ENCODE results near the gene ADSS2.

Gene ADSS2

DNA sequence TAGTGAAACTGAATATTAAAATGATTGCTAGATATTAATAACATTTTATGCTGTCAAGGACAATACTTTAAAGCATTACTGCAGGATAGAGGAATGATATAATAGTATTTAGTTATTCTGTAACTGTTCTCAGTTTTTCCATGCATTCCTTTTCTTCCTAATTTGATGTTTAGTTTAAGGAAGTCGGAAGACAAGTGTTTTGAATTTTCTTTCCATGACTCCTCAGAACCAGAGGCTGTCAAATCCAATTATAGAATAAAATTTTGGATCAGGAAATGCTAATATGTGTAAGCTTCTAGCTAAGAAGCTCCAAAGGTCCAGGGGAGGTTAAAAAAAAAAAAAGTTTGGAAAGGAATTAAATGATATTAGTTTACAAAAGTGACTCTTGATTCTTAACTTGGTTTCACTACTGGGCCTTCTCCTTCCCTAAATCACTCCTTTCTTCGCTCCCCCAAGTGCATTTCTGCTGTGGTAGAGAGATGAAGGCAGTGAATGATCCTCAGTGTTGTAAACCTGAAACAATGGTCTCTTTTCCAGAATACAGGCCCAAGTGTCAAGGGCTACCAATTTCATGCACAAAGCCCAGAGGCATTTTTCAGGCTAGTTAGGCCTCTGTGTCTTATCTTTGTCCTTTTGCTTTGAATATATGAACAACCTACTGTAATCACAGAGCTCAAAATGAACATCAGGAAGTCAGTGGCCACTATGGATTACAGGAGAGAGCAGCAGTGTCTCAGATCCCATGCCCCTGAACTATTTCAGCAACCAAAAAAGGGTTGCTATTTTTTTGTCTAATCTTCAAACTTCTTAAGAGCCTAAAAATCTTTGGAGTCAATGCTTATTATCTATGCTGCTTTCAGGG, 6.2 kb downstream of the ADSS2 start:
- DNase-seq: no peak

DNA sequence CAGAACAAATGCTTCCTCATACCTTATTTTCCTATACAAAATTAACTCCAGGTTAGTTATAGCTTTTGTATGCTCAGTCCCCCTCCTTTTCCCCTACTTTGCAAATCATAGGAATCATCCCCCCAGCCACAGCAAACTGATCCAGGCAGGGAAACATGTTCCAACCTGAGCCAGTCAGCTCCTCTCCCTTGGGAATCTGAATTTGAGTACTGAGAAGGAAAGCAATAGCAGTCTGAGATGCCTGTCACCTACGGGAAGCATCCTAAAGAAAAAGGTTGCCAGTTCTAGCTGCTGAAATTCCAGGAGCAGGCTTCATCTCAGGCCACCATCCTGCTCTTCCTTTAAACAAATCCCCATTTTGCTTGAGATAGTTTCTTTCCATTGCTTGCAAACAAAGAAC, 6.9 kb downstream of the ADSS2 start:
- no peak for DNase-seq

- DNase-seq: no peak
These were observed 8.9 kb downstream of the ADSS2 start for GRCh38 chr1:244442850-244443249.

- no peak for DNase-seq
These were observed 12.2 kb downstream of the ADSS2 start for GRCh38 chr1:244439391-244440032.

DNA sequence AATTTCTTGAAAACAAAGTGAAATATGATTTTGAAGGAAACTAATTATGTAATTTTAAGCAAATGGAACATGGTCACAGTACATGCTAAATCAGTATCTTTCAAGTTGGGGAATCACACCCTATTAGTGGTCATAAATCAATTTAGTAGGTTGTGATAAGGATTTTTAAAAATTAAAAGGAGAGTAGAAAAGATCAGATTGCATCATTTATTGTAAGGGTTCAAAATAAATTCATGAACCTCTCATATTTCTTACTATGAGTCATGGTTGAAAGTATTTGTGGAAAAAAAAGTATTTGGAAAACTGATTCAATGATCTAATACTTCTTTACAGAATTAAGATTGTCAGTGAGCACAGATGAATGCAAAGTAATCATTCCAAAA, 14.6 kb downstream of the ADSS2 start:
- DNase-seq: no peak

DNA sequence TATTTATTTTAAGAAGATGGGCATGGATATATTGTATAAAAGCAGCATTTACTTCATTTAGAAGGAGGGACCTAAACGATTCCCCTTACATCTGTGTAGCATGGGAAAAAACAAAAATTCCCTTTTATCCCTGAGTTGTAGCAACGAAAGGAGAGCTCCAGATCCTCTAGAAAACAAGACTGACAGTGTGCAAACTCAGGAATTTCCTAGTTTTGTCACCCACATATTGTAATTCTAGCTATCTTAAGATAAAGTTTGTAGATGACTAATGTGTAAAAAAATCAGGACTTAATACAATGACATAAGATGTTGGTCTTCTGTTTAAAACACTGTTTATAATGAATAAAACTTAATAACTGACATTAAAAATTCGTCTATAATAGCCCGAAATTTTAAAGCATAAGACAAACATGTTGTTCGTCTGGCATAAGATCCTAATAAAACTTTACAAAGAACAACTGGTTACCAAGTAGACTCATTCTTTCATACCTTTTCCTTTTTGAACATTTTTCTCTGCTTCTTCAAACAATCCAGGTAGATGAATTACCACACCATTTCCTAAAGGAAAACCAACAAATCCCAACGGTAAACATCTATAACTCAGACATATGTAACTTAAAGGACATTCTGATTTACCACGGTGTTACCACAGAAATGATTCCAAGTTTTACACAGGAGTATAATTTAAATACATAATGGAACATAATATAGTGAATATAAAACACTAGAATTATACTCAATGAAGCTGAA, 15.2 kb downstream of the ADSS2 start:
- DNase-seq: no peak

GRCh38 chr1:244435562-244436205, 16.0 kb downstream of the ADSS2 start:
- DNase-seq: no peak

DNA sequence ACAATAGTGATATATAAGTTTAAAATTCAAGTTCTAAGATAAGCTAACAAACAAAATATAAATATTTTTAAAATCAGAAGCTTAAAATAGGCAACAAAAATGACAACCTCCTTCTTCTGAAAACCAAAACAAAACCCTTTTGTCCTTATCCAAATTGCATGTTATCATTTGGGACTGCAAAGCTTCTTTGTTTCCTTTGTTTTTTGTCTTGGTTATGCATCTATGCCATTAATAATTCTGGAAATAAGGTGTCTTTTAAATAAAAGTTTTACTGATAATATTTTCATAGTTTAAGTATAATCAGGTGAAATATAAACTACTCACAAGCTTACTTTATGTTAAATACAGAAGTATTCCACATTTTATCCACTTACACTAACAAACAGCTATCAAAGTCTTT, 20.5 kb downstream of the ADSS2 start:
- no peak for DNase-seq

DNA sequence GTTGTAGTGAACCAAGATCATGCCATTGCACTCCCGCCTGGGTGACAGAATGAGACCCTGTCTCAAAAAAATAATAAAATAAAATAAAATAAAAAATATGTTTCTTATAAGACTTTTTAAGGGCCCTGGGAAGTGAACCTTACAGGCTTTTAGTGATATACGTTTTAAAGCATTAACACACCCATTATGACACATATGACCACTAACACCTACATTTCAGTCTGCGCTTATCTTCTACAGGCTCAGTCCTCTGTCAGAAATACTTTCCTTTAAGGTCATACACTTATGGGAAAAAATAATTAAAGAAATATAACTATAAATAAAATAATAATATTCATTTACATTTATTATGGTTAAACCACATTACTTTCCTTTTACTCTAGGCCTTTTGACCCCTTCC, 21.9 kb downstream of the ADSS2 start:
- DNase-seq: no peak

DNA sequence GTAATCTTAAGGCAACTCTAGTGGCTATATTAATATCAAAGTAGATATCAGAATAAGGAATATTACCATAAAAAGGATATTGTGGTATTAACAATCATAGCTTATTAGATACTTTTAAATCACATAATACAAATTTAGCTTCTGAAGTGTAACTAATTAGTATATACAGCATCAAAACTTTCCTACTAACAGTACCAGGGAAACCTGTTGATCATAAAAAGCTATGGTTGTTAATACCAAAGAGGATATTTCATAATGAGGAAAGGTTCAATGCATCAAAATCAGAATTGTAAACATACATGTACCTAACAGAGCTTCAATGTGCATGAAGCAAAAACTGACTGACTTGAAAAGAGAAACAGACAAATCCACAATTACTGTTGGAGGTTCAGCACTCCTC, 24.1 kb downstream of the ADSS2 start:
- no peak for DNase-seq

GRCh38 chr1:244424649-244425334, 26.9 kb downstream of the ADSS2 start:
- DNase-seq: no peak

- no peak for DNase-seq
These were observed 29.5 kb downstream of the ADSS2 start for GRCh38 chr1:244422174-244422573.

GRCh38 chr1:244419024-244419423, 32.7 kb downstream of the ADSS2 start:
- no peak for DNase-seq

GRCh38 chr1:244414543-244414942, 37.2 kb downstream of the ADSS2 start:
- DNase-seq: no peak

- no peak for DNase-seq
These were observed 38.0 kb downstream of the ADSS2 start for GRCh38 chr1:244413736-244414135.

GRCh38 chr1:244412176-244412575, 39.5 kb downstream of the ADSS2 start:
- DNase-seq: no peak

GRCh38 chr1:244409701-244410100, 42.0 kb downstream of the ADSS2 start:
- DNase-seq: no peak

DNA sequence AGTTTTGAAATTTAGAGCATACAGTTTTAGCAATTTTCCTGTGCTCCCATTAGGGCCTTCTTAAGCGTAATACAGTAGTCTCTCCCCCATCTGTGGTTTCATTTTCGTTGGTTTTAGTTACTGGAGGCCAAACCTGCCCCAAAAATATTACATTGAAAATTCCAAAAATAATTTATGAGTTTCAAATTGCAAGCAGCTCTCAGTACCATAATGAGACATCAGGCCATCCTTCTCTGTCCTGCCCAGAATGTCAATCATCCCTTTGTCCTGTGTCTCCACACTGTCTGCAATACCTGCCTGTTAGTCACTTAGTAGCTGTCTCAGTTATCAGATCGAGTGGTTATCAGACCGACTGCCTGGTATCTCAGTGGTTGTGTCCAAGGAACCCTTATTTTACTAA, 45.4 kb downstream of the ADSS2 start:
- DNase-seq: no peak

- DNase-seq: no peak
These were observed 45.9 kb downstream of the ADSS2 start for GRCh38 chr1:244405856-244406255.

DNA sequence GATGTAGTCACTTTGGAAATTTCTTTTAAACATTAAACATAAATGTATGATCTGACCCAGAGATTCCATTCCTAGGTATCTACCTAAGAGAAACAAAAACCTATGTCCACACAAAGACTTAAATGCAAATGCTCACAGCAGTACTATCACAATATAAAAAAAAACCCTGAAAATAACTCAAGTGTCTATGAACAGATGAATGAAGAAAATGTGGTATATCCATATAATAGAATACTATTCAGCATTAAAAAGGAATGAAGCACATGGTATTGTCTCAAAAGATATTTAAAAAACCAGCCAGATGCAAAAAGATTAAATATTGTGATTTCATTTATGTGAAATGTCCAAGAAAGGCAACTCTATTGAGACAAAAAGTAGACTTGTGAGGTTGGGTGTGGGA, 48.3 kb downstream of the ADSS2 start:
- DNase-seq: no peak

- no peak for DNase-seq
These were observed 50.7 kb downstream of the ADSS2 start for GRCh38 chr1:244400974-244401373.

- DNase-seq: no peak
These were observed 54.6 kb downstream of the ADSS2 start for GRCh38 chr1:244397131-244397530.

GRCh38 chr1:244395965-244396364, 55.7 kb downstream of the ADSS2 start:
- no peak for DNase-seq

Measured in activated CD4-positive, alpha-beta T cell treated with anti-CD3 and anti-CD28 coated beads, Interleukin-2, amount 50 U/mL, for 1 hour (primary cell).